DND-41 (cell line): Measurements from ENCODE around the gene SREBF2.

Experiments used
- EZH2 ChIP-seq: IDR thresholded peaks from 3 replicates; pipeline ENCODE4 v1.6.1; 2012; ENCODE audit warnings: borderline replicate concordance, low read depth, mild to moderate bottlenecking, moderate library complexity, low read length, inconsistent platforms; ENCODE audit not compliant: severe bottlenecking
- TF ChIP-seq, protein P1 (sequence below): IDR thresholded peaks from 2 replicates; pipeline ENCODE4 v1.5.1; 2012; ENCODE audit warnings: borderline replicate concordance, low read length, moderate library complexity, mild to moderate bottlenecking; ENCODE audit not compliant: poor library complexity, severe bottlenecking; ENCODE audit errors: extremely low read depth

DNA sequence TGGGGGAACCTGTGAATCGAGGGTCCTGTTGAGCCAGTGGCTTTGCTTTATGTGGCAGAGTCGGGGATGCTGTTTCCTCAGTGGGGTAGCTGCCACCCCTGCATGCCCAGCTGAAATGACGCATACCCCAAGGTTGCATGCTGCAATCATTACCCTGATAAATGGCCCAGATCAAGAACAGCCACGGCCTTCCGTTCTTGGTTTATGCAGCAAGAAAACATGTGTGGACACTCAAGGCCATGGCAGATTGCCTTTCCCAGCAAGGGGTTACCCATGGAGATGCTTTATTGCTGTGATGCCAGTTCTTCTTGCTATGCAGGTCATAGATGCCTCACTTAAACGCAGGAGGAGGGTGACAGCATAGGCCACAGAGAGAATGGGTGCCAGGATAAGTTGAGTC lies 14.3 kb upstream of the SREBF2 start:
- TF ChIP-seq, protein P1, sequence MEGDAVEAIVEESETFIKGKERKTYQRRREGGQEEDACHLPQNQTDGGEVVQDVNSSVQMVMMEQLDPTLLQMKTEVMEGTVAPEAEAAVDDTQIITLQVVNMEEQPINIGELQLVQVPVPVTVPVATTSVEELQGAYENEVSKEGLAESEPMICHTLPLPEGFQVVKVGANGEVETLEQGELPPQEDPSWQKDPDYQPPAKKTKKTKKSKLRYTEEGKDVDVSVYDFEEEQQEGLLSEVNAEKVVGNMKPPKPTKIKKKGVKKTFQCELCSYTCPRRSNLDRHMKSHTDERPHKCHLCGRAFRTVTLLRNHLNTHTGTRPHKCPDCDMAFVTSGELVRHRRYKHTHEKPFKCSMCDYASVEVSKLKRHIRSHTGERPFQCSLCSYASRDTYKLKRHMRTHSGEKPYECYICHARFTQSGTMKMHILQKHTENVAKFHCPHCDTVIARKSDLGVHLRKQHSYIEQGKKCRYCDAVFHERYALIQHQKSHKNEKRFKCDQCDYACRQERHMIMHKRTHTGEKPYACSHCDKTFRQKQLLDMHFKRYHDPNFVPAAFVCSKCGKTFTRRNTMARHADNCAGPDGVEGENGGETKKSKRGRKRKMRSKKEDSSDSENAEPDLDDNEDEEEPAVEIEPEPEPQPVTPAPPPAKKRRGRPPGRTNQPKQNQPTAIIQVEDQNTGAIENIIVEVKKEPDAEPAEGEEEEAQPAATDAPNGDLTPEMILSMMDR = no peak
- TF ChIP-seq EZH2 = no peak
